HEK293 (cell line): Measurements from ENCODE around the gene UFSP1.

Experiments
- CTCF ChIA-PET: fragments of 350-600 bp; formaldehyde crosslinking; extraction: SDS; loops from one replicate; lab custom pipeline; 2021; ENCODE audit warnings: antibody characterized with exemption; lab: Yijun Ruan, JAX
- POLR2A ChIA-PET: fragments of 300-600 bp; formaldehyde crosslinking; extraction: SDS; loops from one replicate; lab custom pipeline; 2020; ENCODE audit warnings: antibody characterized with exemption, inconsistent platforms; lab: Yijun Ruan, JAX
- H3K27ac ChIP-seq: fragments of 200-500 bp; sonication (Bioruptor generic); 2 replicates; pipeline ENCODE4 v1.5.1; 2014; ENCODE audit warnings: low read depth, low read length, control low read depth, inconsistent platforms; ENCODE audit errors: extremely low read depth
- H3K36me3 ChIP-seq, 2 experiments: fragments of 200-500 bp in 1 of 2; sonication (Bioruptor generic) in 1 of 2; 1 replicate in 1 of 2; 2 replicates in 1 of 2; pipeline ENCODE4 v1.5.1; 2014 to 2017; ENCODE audit warnings: inconsistent platforms in 2 of 2, low read length in 2 of 2; ENCODE audit not compliant: control insufficient read depth in 2 of 2, insufficient read depth in 1 of 2
- H3K4me1 ChIP-seq: fragments of 200-500 bp; sonication (Bioruptor generic); 2 replicates; pipeline ENCODE4 v1.5.1; 2014; ENCODE audit warnings: mild to moderate bottlenecking, low read length, inconsistent platforms; ENCODE audit not compliant: control insufficient read depth, insufficient read depth
- H3K4me3 ChIP-seq: 2 replicates; pipeline ENCODE4 v1.5.1; 2011; ENCODE audit warnings: low read depth, mild to moderate bottlenecking, control low read depth, low read length, moderate library complexity
- H3K9me3 ChIP-seq: fragments of 200-500 bp; sonication (Bioruptor generic); 2 replicates; pipeline ENCODE4 v1.5.1; 2014; ENCODE audit warnings: low read depth, low read length, inconsistent platforms; ENCODE audit not compliant: control insufficient read depth, insufficient read depth
- GLIS2 ChIP-seq: fragments of 450-650 bp; formaldehyde crosslinking; IDR thresholded peaks from 2 replicates; pipeline ENCODE4 v1.5.1; 2016; ENCODE audit warnings: missing biosample characterization, missing genetic modification characterization
- KLF10 ChIP-seq: fragments of 450-650 bp; IDR thresholded peaks from 2 replicates; pipeline ENCODE4 v1.5.1; 2018; ENCODE audit warnings: missing biosample characterization, mild to moderate bottlenecking, missing genetic modification characterization
- KLF8 ChIP-seq: fragments of 450-650 bp; formaldehyde crosslinking; IDR thresholded peaks from 2 replicates; pipeline ENCODE4 v1.5.1; 2016; ENCODE audit warnings: missing biosample characterization, missing genetic modification characterization
- PBX3 ChIP-seq: sonication (generic); formaldehyde crosslinking; IDR thresholded peaks from 2 replicates; pipeline ENCODE4 v1.8.1; 2022; ENCODE audit warnings: mild to moderate bottlenecking, moderate library complexity, missing genetic modification reagents
- SETDB1 ChIP-seq: IDR thresholded peaks from one replicate; pipeline ENCODE4 v1.6.1; 2017; ENCODE audit warnings: mild to moderate bottlenecking, low read length, moderate library complexity, mixed read lengths; ENCODE audit not compliant: insufficient read length
- TRIM28 ChIP-seq: IDR thresholded peaks from 2 replicates; pipeline ENCODE4 v1.6.1; 2011; ENCODE audit warnings: low read length, control low read depth, borderline replicate concordance
- ZBTB17 ChIP-seq: fragments of 450-650 bp; formaldehyde crosslinking; IDR thresholded peaks from 2 replicates; pipeline ENCODE4 v1.5.1; 2016; ENCODE audit warnings: missing biosample characterization, missing genetic modification characterization
- ZBTB20 ChIP-seq: fragments of 450-650 bp; formaldehyde crosslinking; IDR thresholded peaks from 2 replicates; pipeline ENCODE4 v1.5.1; 2016; ENCODE audit warnings: missing biosample characterization, missing genetic modification characterization
- ZFP37 ChIP-seq: fragments of 450-650 bp; formaldehyde crosslinking; IDR thresholded peaks from 2 replicates; pipeline ENCODE4 v1.5.1; 2016; ENCODE audit warnings: missing biosample characterization, missing genetic modification characterization
- ZNF114 ChIP-seq: fragments of 450-650 bp; formaldehyde crosslinking; IDR thresholded peaks from 2 replicates; pipeline ENCODE4 v1.5.0; 2017; ENCODE audit warnings: missing biosample characterization, missing genetic modification characterization
- ZNF133 ChIP-seq: fragments of 450-650 bp; formaldehyde crosslinking; IDR thresholded peaks from 2 replicates; pipeline ENCODE4 v1.5.1; 2016; ENCODE audit warnings: missing biosample characterization, missing genetic modification characterization
- ZNF184 ChIP-seq: fragments of 450-650 bp; IDR thresholded peaks from 2 replicates; pipeline ENCODE4 v1.5.1; 2018; ENCODE audit warnings: missing biosample characterization, mild to moderate bottlenecking, missing genetic modification characterization
- ZNF202 ChIP-seq: fragments of 450-650 bp; formaldehyde crosslinking; IDR thresholded peaks from 2 replicates; pipeline ENCODE4 v1.5.1; 2016; ENCODE audit warnings: missing biosample characterization, missing genetic modification characterization, borderline replicate concordance
- ZNF248 ChIP-seq: fragments of 450-650 bp; formaldehyde crosslinking; IDR thresholded peaks from 2 replicates; pipeline ENCODE4 v1.5.1; 2017; ENCODE audit warnings: missing biosample characterization, missing genetic modification characterization
- ZNF280C ChIP-seq: fragments of 450-650 bp; formaldehyde crosslinking; IDR thresholded peaks from 2 replicates; pipeline ENCODE4 v1.5.1; 2016; ENCODE audit warnings: missing biosample characterization, missing genetic modification characterization
- ZNF510 ChIP-seq: fragments of 450-650 bp; formaldehyde crosslinking; IDR thresholded peaks from 2 replicates; pipeline ENCODE4 v1.5.1; 2018; ENCODE audit warnings: mild to moderate bottlenecking, missing genetic modification characterization, missing biosample characterization; ENCODE audit not compliant: insufficient replicate concordance
- ZNF555 ChIP-seq: fragments of 450-650 bp; formaldehyde crosslinking; conservative IDR thresholded peaks from 2 replicates; pipeline ENCODE4 v1.5.1; 2017; ENCODE audit warnings: missing biosample characterization, mild to moderate bottlenecking, missing genetic modification characterization, inconsistent platforms
- ZNF596 ChIP-seq: fragments of 450-650 bp; IDR thresholded peaks from 2 replicates; pipeline ENCODE4 v1.5.0; 2018; ENCODE audit warnings: missing biosample characterization, mild to moderate bottlenecking, missing genetic modification characterization, moderate library complexity
- ZNF621 ChIP-seq: fragments of 450-650 bp; formaldehyde crosslinking; IDR thresholded peaks from 2 replicates; pipeline ENCODE4 v1.5.1; 2017; ENCODE audit warnings: missing biosample characterization, missing genetic modification characterization
- ZNF670 ChIP-seq: fragments of 450-650 bp; formaldehyde crosslinking; IDR thresholded peaks from 2 replicates; pipeline ENCODE4 v1.5.1; 2016; ENCODE audit warnings: missing biosample characterization, missing genetic modification characterization, low read depth
- ZNF76 ChIP-seq: fragments of 450-650 bp; formaldehyde crosslinking; IDR thresholded peaks from 2 replicates; pipeline ENCODE4; 2016; ENCODE audit warnings: low read depth, missing biosample characterization, missing genetic modification characterization, borderline replicate concordance
- ZNF768 ChIP-seq: fragments of 450-650 bp; formaldehyde crosslinking; IDR thresholded peaks from 2 replicates; pipeline ENCODE4 v1.5.1; 2018; ENCODE audit warnings: missing biosample characterization, mild to moderate bottlenecking, missing genetic modification characterization
- ZNF830 ChIP-seq: fragments of 450-650 bp; IDR thresholded peaks from 2 replicates; pipeline ENCODE4 v1.5.0; 2018; ENCODE audit warnings: missing biosample characterization, missing genetic modification characterization, low read depth, mild to moderate bottlenecking, moderate library complexity
- ZSCAN18 ChIP-seq: fragments of 450-650 bp; formaldehyde crosslinking; IDR thresholded peaks from 2 replicates; pipeline ENCODE4 v1.5.1; 2016; ENCODE audit warnings: missing biosample characterization, missing genetic modification characterization
- ZSCAN5A ChIP-seq: fragments of 450-650 bp; formaldehyde crosslinking; IDR thresholded peaks from 2 replicates; pipeline ENCODE4 v1.5.1; 2016; ENCODE audit warnings: missing biosample characterization, missing genetic modification characterization

UFSP1 gene

GRCh38 chr7:100895956-100896731, 6.6 kb upstream of the UFSP1 start (continued):
- no peak; the same call in 1 of the 2 replicates for TF ChIP-seq ZSCAN18 (tag by site-specific recombination)
- TF ChIP-seq ZFP37, result peak; percentile 91
- 0 out of 2 replicates have a peak, but pooled peaks have one; percentile 15 for TF ChIP-seq ZSCAN5A (tag by site-specific recombination)
- peak; percentile 55; the same call in 1 of the 2 replicates for TF ChIP-seq ZBTB20
- TF ChIP-seq PBX3 (CRISPR knock-in tag), result no peak

- TF ChIP-seq KLF10 (tag by site-specific recombination) (peak; percentile 74; the same call in 1 of the 2 replicates), ZBTB20 (0 out of 2 replicates have a peak, but pooled peaks have one; percentile 55), GLIS2 (tag by site-specific recombination) (no peak), ZNF202 (no peak), ZNF184 (tag by site-specific recombination) (0 out of 2 replicates have a peak, but pooled peaks have one; percentile 21), ZNF248 (tag by site-specific recombination) (no peak)
- POLR2A ChIA-PET, result interaction anchor here (0.6 kb wide), 1 partner anchor 21 kb away, joined by 3 read pairs; the partner anchor contains the start of gene SRRT
- no peaks in the 10 kb centered on the region for H3K36me3 ChIP-seq
- H3K9me3 ChIP-seq, result no peaks in the 10 kb centered on the region
- no peaks in the 10 kb centered on the region; the same call in 1 of the 2 replicates for H3K4me1 ChIP-seq
- H3K4me3 ChIP-seq, result peak within 1 kb of the TSS; percentile 42
- peak within 1 kb of the TSS; percentile 50; the same call in 1 of the 2 replicates for H3K27ac ChIP-seq
- CTCF ChIA-PET, result interaction anchor here (1.3 to 3.0 kb wide), 4 partner anchors 159 to 297 kb away, joined by 3 to 14 read pairs (median 8); no protein-coding TSS in a partner anchor
These were observed 6.1 kb upstream of the UFSP1 start, which contains the start of gene ACHE for GRCh38 chr7:100895701-100895955. ACHE (minus strand) TSS chr7:100895888; CDS start chr7:100894232, 1,656 bp downstream.

GRCh38 chr7:100894860-100895700, 5.6 kb upstream of the UFSP1 start:
- ChIA-PET CTCF (interaction anchor here (0.6 to 3.0 kb wide), 14 partner anchors 17 to 388 kb away, joined by 3 to 14 read pairs (median 4); no protein-coding TSS in a partner anchor), POLR2A (interaction anchor here (0.6 kb wide), 1 partner anchor 354 kb away, joined by 4 read pairs; no protein-coding TSS in a partner anchor)
- peak overlapping the region; percentile 42 for H3K4me3 ChIP-seq
- H3K27ac ChIP-seq, result no peak overlapping the region
- H3K9me3 ChIP-seq, result no peaks in the 10 kb centered on the region
- H3K36me3 ChIP-seq, result no peaks in the 10 kb centered on the region
- H3K4me1 ChIP-seq, result no peaks in the 10 kb centered on the region; the same call in 1 of the 2 replicates
- TF ChIP-seq KLF8, result peak; percentile 81
- TF ChIP-seq ZNF596 (tag by site-specific recombination), result no peak
- no peak for TF ChIP-seq ZNF621
- TF ChIP-seq SETDB1, result no peak
- peak; percentile 46; the same call in 1 of the 2 replicates for TF ChIP-seq ZBTB17
- no peak for TF ChIP-seq ZNF114
- TF ChIP-seq ZNF76 (tag by site-specific recombination), result no peak
- TF ChIP-seq ZNF510 (tag by site-specific recombination), result no peak
- TF ChIP-seq ZNF280C (tag by site-specific recombination), result no peak
- no peak for TF ChIP-seq ZNF133 (tag by site-specific recombination)
- TF ChIP-seq ZNF670 (tag by site-specific recombination), result no peak
- TF ChIP-seq ZNF830 (tag by site-specific recombination), result no peak
- no peak for TF ChIP-seq ZNF768
- TF ChIP-seq ZNF555 (tag by site-specific recombination), result no peak
- TF ChIP-seq TRIM28, result no peak
